ENCODE results near the gene AIFM3.
"Not testable (repeated sequence)": the region's sequence is repeated elsewhere in the genome, so short reads cannot be mapped to it uniquely, and the experiment has no call there.

AIFM3 gene

GRCh38 chr22:20959578-20960461 lies 7.2 kb upstream of the AIFM3 start:
- DNase-seq: no peak

GRCh38 chr22:20960609-20961008 lies 6.4 kb upstream of the AIFM3 start:
- no peak for DNase-seq

GRCh38 chr22:20962491-20962945 lies 4.5 kb upstream of the AIFM3 start:
- no peak for DNase-seq

GRCh38 chr22:20963201-20964052 lies 3.6 kb upstream of the AIFM3 start:
- DNase-seq: no peak

- DNase-seq: no peak
Measured at GRCh38 chr22:20964090-20964798, 2.8 kb upstream of the AIFM3 start.

- DNase-seq: no peak
Measured at GRCh38 chr22:20964799-20965103, 2.3 kb upstream of the AIFM3 start.

GRCh38 chr22:20965104-20965887 lies 1.8 kb upstream of the AIFM3 start:
- DNase-seq: no peak

GRCh38 chr22:20965888-20966855 lies 883 bp upstream of the AIFM3 start:
- DNase-seq: no peak

GRCh38 chr22:20967697-20968211 lies 699 bp downstream of the AIFM3 start:
- DNase-seq: no peak

- no peak for DNase-seq
Measured at GRCh38 chr22:20968281-20968977, 1.4 kb downstream of the AIFM3 start.

GRCh38 chr22:20970939-20971657 lies 4.0 kb downstream of the AIFM3 start:
- DNase-seq: no peak

- not testable (repeated sequence) for DNase-seq
Measured at GRCh38 chr22:20972014-20972694, 5.1 kb downstream of the AIFM3 start.

- no peak for DNase-seq
Measured at GRCh38 chr22:20972933-20973577, 6.0 kb downstream of the AIFM3 start.

- DNase-seq: no peak
Measured at GRCh38 chr22:20973634-20974286, 6.7 kb downstream of the AIFM3 start.

GRCh38 chr22:20974336-20974955 lies 7.4 kb downstream of the AIFM3 start:
- DNase-seq: no peak

GRCh38 chr22:20975541-20976290 lies 8.7 kb downstream of the AIFM3 start:
- DNase-seq: no peak
